HAP-1 (cell line): ENCODE measurements around the gene MRPL32.
"Not testable (repeated sequence)": the region's sequence is repeated elsewhere in the genome, so short reads cannot be mapped to it uniquely, and the experiment has no call there.

Experiments used
- DNase-seq, 2 experiments: peaks; one replicate each; pipeline ENCODE4 v3.0.0-alpha.2; 2016 to 2020; ENCODE audit warnings: low spot score in 2 of 2
- H3K27me3 ChIP-seq: fragments of 250-450 bp; sonication (Bioruptor Pico); 2 replicates; pipeline ENCODE4 v1.5.1; 2020; ENCODE audit warnings: low read depth, mild to moderate bottlenecking, moderate library complexity
- H3K36me3 ChIP-seq: fragments of 250-450 bp; sonication (Bioruptor Pico); replicated peaks from 2 replicates; pipeline ENCODE4 v1.5.1; 2020; ENCODE audit warnings: mild to moderate bottlenecking
- H3K4me1 ChIP-seq: fragments of 250-450 bp; sonication (Bioruptor Pico); 2 replicates; pipeline ENCODE4 v1.5.1; 2020; ENCODE audit warnings: mild to moderate bottlenecking
- H3K4me3 ChIP-seq: fragments of 250-450 bp; sonication (Bioruptor Pico); 2 replicates; pipeline ENCODE4 v1.5.1; 2020; ENCODE audit warnings: mild to moderate bottlenecking, moderate library complexity
- H3K9me3 ChIP-seq: fragments of 250-450 bp; sonication (Bioruptor Pico); 2 replicates; pipeline ENCODE4 v1.5.1; 2020; ENCODE audit warnings: mild to moderate bottlenecking, moderate library complexity
- in situ Hi-C: fragments of 300-500 bp; cut with MboI; formaldehyde crosslinking; loops from 3 replicates; pipeline ENCODE4 v1.14.3; 2020; ENCODE audit warnings: low sequenced_read_pairs, inconsistent platforms, mixed read lengths

Gene MRPL32

DNA sequence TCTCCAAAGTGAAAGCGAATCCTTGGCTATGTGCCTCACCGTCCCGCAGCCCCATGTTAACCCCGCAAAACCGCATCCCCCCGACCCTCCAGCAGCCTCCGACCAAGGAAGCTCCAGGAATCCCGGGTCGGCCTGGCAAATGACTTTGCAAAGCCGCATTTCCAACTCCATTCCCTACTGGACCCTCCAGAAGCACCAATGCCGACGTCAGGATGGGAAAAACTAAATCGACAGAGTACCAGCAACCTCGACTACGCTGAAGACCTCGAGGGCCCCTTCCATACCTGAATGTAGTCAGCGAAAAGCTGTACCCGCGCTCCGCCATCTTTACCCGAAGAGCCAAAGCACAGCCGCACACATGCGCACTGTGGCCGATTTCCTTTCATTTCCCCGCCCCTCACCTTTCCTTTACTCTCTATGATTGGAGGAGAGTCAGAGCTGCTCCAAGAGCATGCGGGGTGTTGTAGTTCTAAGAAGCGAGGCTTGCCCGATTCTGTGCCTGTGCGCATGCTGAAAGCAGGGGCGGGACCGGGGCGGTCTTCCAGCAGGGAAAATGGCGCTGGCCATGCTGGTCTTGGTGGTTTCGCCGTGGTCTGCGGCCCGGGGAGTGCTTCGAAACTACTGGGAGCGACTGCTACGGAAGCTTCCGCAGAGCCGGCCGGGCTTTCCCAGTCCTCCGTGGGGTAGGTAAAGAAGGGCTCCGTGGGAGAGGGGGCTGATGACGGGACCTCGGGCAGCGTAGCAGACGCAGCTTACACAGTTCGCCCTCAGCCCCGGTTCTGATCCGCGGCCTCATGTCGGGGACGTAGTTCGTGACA, at the start of gene MRPL32, which contains the start of gene PSMA2:
TSS of gene MRPL32 (plus strand) at position 543 of the 818 bp plus-strand sequence. CDS start at position 554, 11 bp downstream.
TSS of gene PSMA2 (minus strand) at position 341 of the 818 bp plus-strand sequence. CDS start at position 325, 16 bp downstream.
- Histone ChIP-seq H3K36me3 (peaks cover 23% of the 10 kb centered on the region), H3K27me3 (no peaks in the 10 kb centered on the region), H3K4me1 (peaks cover 14% of the 10 kb centered on the region), H3K9me3 (no peaks in the 10 kb centered on the region), H3K4me3 (peak within 1 kb of the TSS; percentile 83)
- in situ Hi-C loops: loop anchor here (25.0 kb wide), 1 partner anchor 505 kb away; no protein-coding TSS in a partner anchor
- peak; percentile 95 to 97 for DNase-seq

GRCh38 chr7:42883950-42884349, 48.2 kb upstream of the MRPL32 start:
- no peaks in the 10 kb centered on the region for H3K36me3 ChIP-seq
- in situ Hi-C loops: no loop called here
- H3K4me3 ChIP-seq: no peak overlapping the region
- no peak for DNase-seq
- no peaks in the 10 kb centered on the region for H3K9me3 ChIP-seq
- peaks cover 9% of the 10 kb centered on the region for H3K4me1 ChIP-seq
- no peaks in the 10 kb centered on the region for H3K27me3 ChIP-seq

DNA sequence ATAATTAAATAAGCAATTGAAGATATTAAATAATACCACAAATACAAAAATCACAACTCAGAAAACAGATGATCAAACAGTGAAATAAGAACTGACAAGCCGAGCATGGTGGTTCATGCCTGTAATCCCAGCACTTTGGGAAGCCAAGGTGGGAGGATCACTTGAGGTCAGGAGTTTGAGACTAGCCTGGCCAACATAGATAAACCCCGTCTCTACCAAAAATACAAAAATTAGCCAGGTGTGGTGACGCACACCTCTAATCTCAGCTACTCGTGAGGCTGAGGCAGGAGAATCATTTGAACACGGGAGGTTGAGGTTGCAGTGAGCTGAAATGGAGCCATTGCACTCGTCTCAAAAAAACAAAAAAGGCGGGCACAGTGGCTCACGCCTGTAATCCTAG, 47.0 kb upstream of the MRPL32 start:
- H3K4me3 ChIP-seq, in situ Hi-C loops, H3K27me3 ChIP-seq, DNase-seq, H3K36me3 ChIP-seq, H3K9me3 ChIP-seq: not testable (repeated sequence)
- H3K4me1 ChIP-seq: peaks cover 13% of the 10 kb centered on the region

DNA sequence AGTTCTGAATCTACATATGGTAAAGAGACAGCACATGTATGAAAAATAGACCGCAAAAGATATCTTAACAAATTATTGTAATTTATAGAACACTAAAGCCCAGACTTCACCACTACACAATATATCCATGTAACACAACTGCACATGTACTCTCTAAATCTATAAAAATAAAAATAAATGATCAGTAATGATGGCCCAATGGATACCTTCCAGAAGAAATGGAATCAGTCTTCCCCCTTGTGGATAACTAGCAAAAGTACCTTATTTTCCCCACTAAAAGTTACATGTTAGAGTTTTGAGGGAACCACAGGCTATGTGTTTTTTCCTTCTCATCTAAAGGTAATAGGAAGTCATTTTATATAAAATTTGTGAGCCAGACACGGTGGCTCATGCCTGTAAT, 46.0 kb upstream of the MRPL32 start:
- Histone ChIP-seq H3K4me3 (no peak overlapping the region), H3K4me1 (peaks cover 13% of the 10 kb centered on the region), H3K9me3 (no peaks in the 10 kb centered on the region), H3K36me3 (no peaks in the 10 kb centered on the region), H3K27me3 (no peaks in the 10 kb centered on the region)
- peak in 1 of 2 experiments; percentile 25 for DNase-seq
- in situ Hi-C loops: no loop called here

- Histone ChIP-seq H3K9me3 (no peaks in the 10 kb centered on the region), H3K36me3 (no peaks in the 10 kb centered on the region), H3K4me3 (no peak overlapping the region), H3K4me1 (peaks cover 13% of the 10 kb centered on the region), H3K27me3 (no peaks in the 10 kb centered on the region)
- DNase-seq: no peak
- in situ Hi-C loops: no loop called here
Observed at GRCh38 chr7:42886893-42887505, 45.2 kb upstream of the MRPL32 start.

DNA sequence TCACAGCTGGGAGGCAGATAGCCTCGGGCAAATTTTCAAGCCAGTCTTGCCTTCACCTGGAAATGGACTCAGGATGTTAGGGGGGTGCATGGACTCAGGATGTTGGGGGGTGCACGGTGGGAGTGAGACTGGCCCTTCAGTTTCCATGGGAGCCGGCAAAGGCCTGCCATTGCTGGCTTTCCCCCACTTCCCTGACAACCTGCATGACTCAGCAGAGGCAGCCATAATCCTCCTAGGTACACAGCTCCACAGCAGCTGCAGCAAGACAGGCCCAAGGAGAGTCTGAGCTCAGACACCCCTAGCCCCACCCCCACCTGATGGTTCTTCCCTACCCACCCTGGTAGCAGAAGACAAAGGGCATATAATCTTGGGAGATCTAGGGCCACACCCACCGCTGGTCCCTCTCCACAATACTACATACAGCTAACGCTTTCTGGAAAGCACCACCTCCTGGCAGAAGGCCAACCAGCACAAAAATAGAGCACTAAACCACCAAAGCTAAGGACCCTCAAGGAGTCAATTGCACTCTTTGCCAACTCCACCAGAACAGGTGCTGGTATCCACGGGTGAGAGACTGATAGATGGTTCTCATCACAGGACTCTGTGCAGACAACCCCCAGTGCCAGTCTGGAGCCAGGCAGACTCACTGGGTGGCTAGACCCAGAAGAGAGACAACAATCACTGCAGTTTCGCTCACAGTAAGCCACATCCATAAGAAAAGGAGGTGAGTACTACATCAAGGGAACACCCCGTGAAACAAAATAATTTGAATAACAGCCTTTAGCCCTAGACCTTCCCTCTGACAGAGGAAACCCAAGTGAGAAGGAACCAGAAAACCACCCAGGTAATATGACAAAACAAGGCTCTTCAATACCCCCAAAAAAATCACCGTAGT, 38.6 kb upstream of the MRPL32 start:
- peak in 1 of 2 experiments; percentile 27 for DNase-seq
- Histone ChIP-seq H3K27me3 (no peaks in the 10 kb centered on the region), H3K9me3 (no peaks in the 10 kb centered on the region), H3K4me1 (peaks cover 8% of the 10 kb centered on the region), H3K4me3 (no peak overlapping the region), H3K36me3 (no peaks in the 10 kb centered on the region)
- in situ Hi-C loops: no loop called here

- in situ Hi-C loops: no loop called here
- Histone ChIP-seq H3K9me3 (no peaks in the 10 kb centered on the region), H3K27me3 (peaks cover 14% of the 10 kb centered on the region), H3K4me3 (no peak overlapping the region), H3K4me1 (no peaks in the 10 kb centered on the region), H3K36me3 (no peaks in the 10 kb centered on the region)
- no peak for DNase-seq
Observed at GRCh38 chr7:42900842-42901241, 31.3 kb upstream of the MRPL32 start.

- DNase-seq: no peak
- Histone ChIP-seq H3K4me3 (no peak overlapping the region), H3K27me3 (peaks cover 14% of the 10 kb centered on the region), H3K9me3 (no peaks in the 10 kb centered on the region), H3K36me3 (no peaks in the 10 kb centered on the region), H3K4me1 (no peaks in the 10 kb centered on the region)
- in situ Hi-C loops: no loop called here
Observed at GRCh38 chr7:42902331-42902730, 29.8 kb upstream of the MRPL32 start.

- no peaks in the 10 kb centered on the region; the same call in 1 of the 2 replicates for H3K4me1 ChIP-seq
- peaks cover 12% of the 10 kb centered on the region for H3K27me3 ChIP-seq
- H3K4me3 ChIP-seq: no peak overlapping the region
- no peak for DNase-seq
- in situ Hi-C loops: no loop called here
- no peaks in the 10 kb centered on the region for H3K9me3 ChIP-seq
- H3K36me3 ChIP-seq: peaks cover 2% of the 10 kb centered on the region
Observed at GRCh38 chr7:42906181-42906580, 26.0 kb upstream of the MRPL32 start.

DNA sequence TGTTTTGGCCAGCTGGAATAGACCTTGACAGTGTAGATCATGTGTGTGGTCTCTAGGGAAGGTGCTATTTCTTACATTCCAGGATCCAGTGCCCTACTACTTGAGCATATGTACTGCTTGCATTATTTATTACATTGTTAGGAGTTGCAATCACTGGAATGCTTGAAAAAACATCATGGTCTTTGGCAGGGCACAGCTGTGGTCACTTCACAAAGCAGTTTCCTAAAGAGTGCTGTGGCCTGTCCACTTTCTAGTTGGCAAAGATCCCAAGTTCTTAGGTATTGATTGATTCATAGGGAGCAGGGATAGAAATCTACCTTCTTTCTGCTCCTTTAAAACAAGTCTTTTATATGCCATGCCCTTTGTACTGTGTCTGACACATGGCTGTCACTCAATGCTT, 24.9 kb upstream of the MRPL32 start:
- peaks cover 2% of the 10 kb centered on the region for H3K36me3 ChIP-seq
- in situ Hi-C loops: no loop called here
- DNase-seq: no peak
- H3K27me3 ChIP-seq: peaks cover 11% of the 10 kb centered on the region
- no peak overlapping the region for H3K4me3 ChIP-seq
- H3K9me3 ChIP-seq: no peaks in the 10 kb centered on the region
- H3K4me1 ChIP-seq: peaks cover 2% of the 10 kb centered on the region

GRCh38 chr7:42910306-42910705, 21.9 kb upstream of the MRPL32 start:
- in situ Hi-C loops: no loop called here
- Histone ChIP-seq H3K27me3 (no peaks in the 10 kb centered on the region), H3K36me3 (peaks cover 8% of the 10 kb centered on the region), H3K4me3 (no peak overlapping the region), H3K4me1 (peaks cover 5% of the 10 kb centered on the region), H3K9me3 (no peaks in the 10 kb centered on the region)
- no peak for DNase-seq

DNA sequence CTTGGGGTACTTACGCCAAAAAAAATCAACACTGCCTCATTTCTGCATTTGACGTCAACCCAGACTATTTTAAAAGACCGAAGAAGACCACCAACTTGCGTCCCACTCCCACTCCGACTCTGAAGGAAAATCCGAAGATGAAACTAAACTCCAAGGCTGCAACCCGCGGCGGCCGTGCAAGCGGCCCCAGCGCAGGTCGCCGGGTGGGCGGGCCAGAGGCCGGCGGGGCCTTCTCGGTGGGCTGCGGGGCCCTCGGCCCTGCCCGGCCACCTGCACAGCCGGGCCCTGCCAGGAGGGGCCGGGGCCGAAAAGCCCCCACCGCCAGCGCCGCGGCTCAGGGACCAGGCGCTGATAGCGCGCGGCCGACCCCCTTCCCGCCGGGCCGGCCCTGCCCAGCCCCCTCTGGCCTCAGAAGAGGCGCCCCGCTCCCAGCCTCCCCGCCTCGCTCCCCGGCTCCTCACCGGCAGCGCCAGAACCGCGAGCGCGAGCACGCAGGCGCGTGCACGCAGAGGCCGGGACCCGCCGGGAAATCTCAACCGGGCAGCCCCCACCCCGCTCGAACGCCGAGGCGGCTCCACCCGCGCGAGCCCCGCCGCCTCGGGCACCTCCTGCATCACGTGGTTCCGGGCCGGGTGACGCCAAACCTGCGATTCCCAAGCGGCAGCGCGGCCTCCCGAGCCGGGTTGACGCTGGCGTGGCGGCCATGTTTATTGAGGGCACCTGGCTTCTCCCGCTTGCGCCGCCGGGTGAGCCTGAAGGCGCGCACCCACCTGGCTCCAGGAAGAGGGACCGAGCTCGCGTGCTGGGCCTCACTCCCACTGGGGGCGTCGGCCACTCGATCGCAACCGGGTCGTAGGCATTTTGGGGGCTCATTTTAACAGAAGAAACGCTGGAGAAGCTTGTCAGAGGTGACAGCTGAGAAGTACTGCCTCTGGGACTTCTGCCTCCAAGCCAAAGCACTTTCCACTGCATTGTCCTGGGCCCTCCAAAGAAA, 20.4 kb upstream of the MRPL32 start, which contains the start of gene C7orf25:
TSS of gene C7orf25 (minus strand) at position 617 of the 994 bp plus-strand sequence. CDS start 1,170 bp downstream, outside the sequence.
- Histone ChIP-seq H3K27me3 (no peaks in the 10 kb centered on the region), H3K4me1 (peaks cover 5% of the 10 kb centered on the region), H3K4me3 (peak within 1 kb of the TSS; percentile 39), H3K36me3 (peaks cover 20% of the 10 kb centered on the region), H3K9me3 (no peaks in the 10 kb centered on the region)
- in situ Hi-C loops: no loop called here
- peak; percentile 88 to 96 for DNase-seq
